Measurements from ENCODE around the gene C22orf42.
"Not testable (repeated sequence)": the region's sequence is repeated elsewhere in the genome, so short reads cannot be mapped to it uniquely, and the experiment has no call there.

GRCh38 chr22:32193346-32193745, 34.2 kb upstream of the C22orf42 start:
- TF ChIP-seq EZH2 (IDR thresholded peaks at IDR 0.05; ENCODE audit: borderline replicate concordance); EZH2phosphoT487 (IDR thresholded peaks at IDR 0.05; ENCODE audit: low read depth, severe bottlenecking, unreplicated experiment): not testable (repeated sequence)
- TF ChIP-seq, protein P1, sequence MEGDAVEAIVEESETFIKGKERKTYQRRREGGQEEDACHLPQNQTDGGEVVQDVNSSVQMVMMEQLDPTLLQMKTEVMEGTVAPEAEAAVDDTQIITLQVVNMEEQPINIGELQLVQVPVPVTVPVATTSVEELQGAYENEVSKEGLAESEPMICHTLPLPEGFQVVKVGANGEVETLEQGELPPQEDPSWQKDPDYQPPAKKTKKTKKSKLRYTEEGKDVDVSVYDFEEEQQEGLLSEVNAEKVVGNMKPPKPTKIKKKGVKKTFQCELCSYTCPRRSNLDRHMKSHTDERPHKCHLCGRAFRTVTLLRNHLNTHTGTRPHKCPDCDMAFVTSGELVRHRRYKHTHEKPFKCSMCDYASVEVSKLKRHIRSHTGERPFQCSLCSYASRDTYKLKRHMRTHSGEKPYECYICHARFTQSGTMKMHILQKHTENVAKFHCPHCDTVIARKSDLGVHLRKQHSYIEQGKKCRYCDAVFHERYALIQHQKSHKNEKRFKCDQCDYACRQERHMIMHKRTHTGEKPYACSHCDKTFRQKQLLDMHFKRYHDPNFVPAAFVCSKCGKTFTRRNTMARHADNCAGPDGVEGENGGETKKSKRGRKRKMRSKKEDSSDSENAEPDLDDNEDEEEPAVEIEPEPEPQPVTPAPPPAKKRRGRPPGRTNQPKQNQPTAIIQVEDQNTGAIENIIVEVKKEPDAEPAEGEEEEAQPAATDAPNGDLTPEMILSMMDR (IDR thresholded peaks at IDR 0.05; ENCODE audit: poor library complexity), result not testable (repeated sequence)
